GOT3 (cell line): ENCODE measurements around the gene CLIP2.
"Not testable (repeated sequence)": the region's sequence is repeated elsewhere in the genome, so short reads cannot be mapped to it uniquely, and the experiment has no call there.

ENCODE experiments used
- DNase-seq: peaks from one replicate; lab custom pipeline; 2025; ENCODE audit warnings: mixed read lengths; lab: John Stamatoyannopoulos, UW

The CLIP2 gene

GRCh38 chr7:74297516-74298233, 8.5 kb downstream of the CLIP2 start:
- no peak for DNase-seq

- no peak for DNase-seq
Observed at GRCh38 chr7:74299401-74299800, 10.2 kb downstream of the CLIP2 start.

GRCh38 chr7:74300926-74301325, 11.7 kb downstream of the CLIP2 start:
- DNase-seq, result no peak

GRCh38 chr7:74302745-74303221, 13.6 kb downstream of the CLIP2 start:
- DNase-seq, result no peak

- no peak for DNase-seq
Observed at GRCh38 chr7:74304550-74304949, 15.3 kb downstream of the CLIP2 start.

GRCh38 chr7:74306004-74306729, 17.0 kb downstream of the CLIP2 start:
- no peak for DNase-seq

- no peak for DNase-seq
Observed at GRCh38 chr7:74306730-74307469, 17.7 kb downstream of the CLIP2 start.

GRCh38 chr7:74307738-74308505, 18.7 kb downstream of the CLIP2 start:
- DNase-seq, result no peak

- DNase-seq, result no peak
Observed at GRCh38 chr7:74309181-74309580, 20.0 kb downstream of the CLIP2 start.

GRCh38 chr7:74311305-74311744, 22.1 kb downstream of the CLIP2 start:
- no peak for DNase-seq

GRCh38 chr7:74312418-74313028, 23.3 kb downstream of the CLIP2 start:
- no peak for DNase-seq

- not testable (repeated sequence) for DNase-seq
Observed at GRCh38 chr7:74315891-74316290, 26.7 kb downstream of the CLIP2 start.

GRCh38 chr7:74317146-74317782, 28.1 kb downstream of the CLIP2 start:
- DNase-seq, result no peak

GRCh38 chr7:74318043-74318442, 28.8 kb downstream of the CLIP2 start:
- no peak for DNase-seq

GRCh38 chr7:74320645-74321221, 31.5 kb downstream of the CLIP2 start:
- no peak for DNase-seq

GRCh38 chr7:74322892-74323291, 33.7 kb downstream of the CLIP2 start:
- DNase-seq, result not testable (repeated sequence)

GRCh38 chr7:74324531-74325209, 35.5 kb downstream of the CLIP2 start:
- DNase-seq, result no peak

- no peak for DNase-seq
Observed at GRCh38 chr7:74325210-74325565, 36.0 kb downstream of the CLIP2 start.

- no peak for DNase-seq
Observed at GRCh38 chr7:74329225-74329624, 40.0 kb downstream of the CLIP2 start.
